ENCODE data around the gene NEMP2. TPM values are rescaled to one million over a fixed set of nuclear protein-coding genes. Genes with fewer than 3 reads are reported as not detected.

Gene NEMP2
- polyA plus RNA-seq, 2 of the 4 experiments (the other 2 are of a cell fraction): 7.1 to 22.0 TPM

GRCh38 chr2:190576573-190576972 is 42.1 kb upstream of the NEMP2 start:
- Histone ChIP-seq H3K4me2 (no peak overlapping the region), H3K9me3 (no peaks in the 10 kb centered on the region), H3K4me1 (peaks cover 81% of the 10 kb centered on the region), H3K27ac (peak overlapping the region; percentile 26 to 60; a peak in 3 of 6 replicates), H3K4me3 (no peak overlapping the region)
- DNase-seq (ENCODE audit: low read depth in 1 of 2, low spot score in 1 of 2) (no peak), ATAC-seq (no peak), FAIRE-seq (no peak)
- TF ChIP-seq TFCP2L1 (CRISPR knock-in tag; IDR thresholded peaks at IDR 0.05): no peak
- 69% methylated on average over 6 of the region's 6 CpGs for WGBS (ENCODE audit: missing lambda C conversion rate)
- ChIA-PET CTCF (no interaction called here), POLR2A (interaction anchor here (0.7 kb wide), 1 partner anchor 48 kb away, joined by 3 read pairs; no protein-coding TSS in a partner anchor)

DNA sequence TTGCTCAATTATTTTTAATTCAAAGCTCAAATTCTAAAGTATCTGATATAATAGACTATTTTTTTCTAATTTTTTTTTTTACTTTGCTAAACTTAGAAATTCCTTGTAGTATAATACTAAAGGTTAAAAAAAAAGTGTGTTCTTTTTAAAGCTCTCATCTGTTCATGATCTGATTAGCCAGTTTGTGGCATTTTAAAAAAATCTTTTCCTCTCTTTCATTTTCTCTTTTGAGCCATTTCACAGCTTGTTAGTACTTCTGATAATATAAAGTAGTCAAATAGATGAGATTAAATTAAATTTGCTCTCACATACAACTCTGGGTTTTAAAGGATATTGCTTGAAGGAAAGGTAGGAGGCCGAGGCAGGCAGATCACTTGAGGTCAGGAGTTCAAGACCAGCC is 40.7 kb upstream of the NEMP2 start:
- Histone ChIP-seq H3K9me3 (no peaks in the 10 kb centered on the region), H3K27ac (peak overlapping the region in 1 of 2 experiments; percentile 72; a peak in 3 of 6 replicates), H3K4me2 (no peak overlapping the region), H3K4me3 (no peak overlapping the region), H3K4me1 (peaks cover 75% of the 10 kb centered on the region)
- ATAC-seq: no peak
- FAIRE-seq: no peak
- no peak for DNase-seq (ENCODE audit: low read depth in 1 of 2, low spot score in 1 of 2)
- POLR2A ChIA-PET: no interaction called here
- TF ChIP-seq PHF8 (IDR thresholded peaks at IDR 0.05; ENCODE audit: borderline replicate concordance, low read depth) (no peak), KDM5A (IDR thresholded peaks at IDR 0.05) (no peak), EP300 (IDR thresholded peaks at IDR 0.05) (no peak)
- CTCF ChIA-PET: interaction anchor here (2.0 kb wide), 1 partner anchor 32 kb away, joined by 5 read pairs; no protein-coding TSS in a partner anchor
- 80% methylated on average over 1 of the region's 1 CpG for WGBS (ENCODE audit: missing lambda C conversion rate)

DNA sequence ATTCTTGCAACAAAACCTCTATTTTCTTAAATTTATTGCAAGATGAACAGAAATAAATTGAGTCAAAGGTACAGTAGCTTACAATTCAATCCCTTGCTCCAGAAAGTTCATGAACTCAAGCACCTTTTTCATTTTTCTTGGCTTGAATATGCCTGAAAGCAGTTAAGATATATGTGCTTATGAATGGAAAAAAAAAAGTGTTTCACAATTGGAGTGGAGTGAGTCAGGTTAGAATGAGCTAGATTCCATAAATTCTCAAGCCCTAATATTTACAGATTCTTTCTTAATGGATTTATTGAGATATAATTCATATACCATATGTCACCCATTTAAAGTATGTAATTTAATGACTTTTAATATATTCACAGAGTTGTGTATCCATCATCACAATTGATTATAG is 39.6 kb upstream of the NEMP2 start:
- ATAC-seq (no peak), FAIRE-seq (no peak), DNase-seq (ENCODE audit: low read depth in 1 of 2, low spot score in 1 of 2) (peak in 1 of 2 experiments; percentile 56)
- POLR2A ChIA-PET: interaction anchor here (0.9 to 1.3 kb wide), 2 partner anchors 40 to 79 kb away, joined by 3 to 4 read pairs; partner anchors contain the start of gene NEMP2
- H3K4me3 ChIP-seq: no peak overlapping the region
- H3K4me2 ChIP-seq: peak overlapping the region; percentile 54
- H3K4me1 ChIP-seq: peaks cover 64% of the 10 kb centered on the region
- CTCF ChIA-PET: interaction anchor here (0.6 to 2.0 kb wide), 2 partner anchors 33 to 57 kb away, joined by 3 to 5 read pairs; no protein-coding TSS in a partner anchor
- H3K27ac ChIP-seq: peak overlapping the region; percentile 53 to 76; a peak in 4 of 6 replicates
- no peaks in the 10 kb centered on the region for H3K9me3 ChIP-seq
- TF ChIP-seq E2F6 (IDR thresholded peaks at IDR 0.05; ENCODE audit: borderline replicate concordance, low read depth): no peak
- TF ChIP-seq ZSCAN20 (CRISPR knock-in tag; IDR thresholded peaks at IDR 0.05): no peak
- no peak for TF ChIP-seq POLR2A (IDR thresholded peaks at IDR 0.05; ENCODE audit: low read length)
- no peak for TF ChIP-seq HDAC2 (IDR thresholded peaks at IDR 0.05)
- TF ChIP-seq RCOR1 (IDR thresholded peaks at IDR 0.05; ENCODE audit: low read depth, low read length): no peak
- TF ChIP-seq TP53 (CRISPR knock-in tag; IDR thresholded peaks at IDR 0.05): no peak
- no peak for TF ChIP-seq KDM1A (IDR thresholded peaks at IDR 0.05; ENCODE audit: low read depth)
- TF ChIP-seq TFCP2L1 (CRISPR knock-in tag; IDR thresholded peaks at IDR 0.05): no peak
- no peak for TF ChIP-seq ATOH8 (CRISPR knock-in tag; IDR thresholded peaks at IDR 0.05; ENCODE audit: low read depth)
- TF ChIP-seq, protein P1, sequence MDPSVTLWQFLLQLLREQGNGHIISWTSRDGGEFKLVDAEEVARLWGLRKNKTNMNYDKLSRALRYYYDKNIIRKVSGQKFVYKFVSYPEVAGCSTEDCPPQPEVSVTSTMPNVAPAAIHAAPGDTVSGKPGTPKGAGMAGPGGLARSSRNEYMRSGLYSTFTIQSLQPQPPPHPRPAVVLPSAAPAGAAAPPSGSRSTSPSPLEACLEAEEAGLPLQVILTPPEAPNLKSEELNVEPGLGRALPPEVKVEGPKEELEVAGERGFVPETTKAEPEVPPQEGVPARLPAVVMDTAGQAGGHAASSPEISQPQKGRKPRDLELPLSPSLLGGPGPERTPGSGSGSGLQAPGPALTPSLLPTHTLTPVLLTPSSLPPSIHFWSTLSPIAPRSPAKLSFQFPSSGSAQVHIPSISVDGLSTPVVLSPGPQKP (IDR thresholded peaks at IDR 0.05; ENCODE audit: low read depth, low read length): no peak
- no peak for TF ChIP-seq NPAS2 (CRISPR knock-in tag; IDR thresholded peaks at IDR 0.05; ENCODE audit: borderline replicate concordance)
- TF ChIP-seq, protein P2, sequence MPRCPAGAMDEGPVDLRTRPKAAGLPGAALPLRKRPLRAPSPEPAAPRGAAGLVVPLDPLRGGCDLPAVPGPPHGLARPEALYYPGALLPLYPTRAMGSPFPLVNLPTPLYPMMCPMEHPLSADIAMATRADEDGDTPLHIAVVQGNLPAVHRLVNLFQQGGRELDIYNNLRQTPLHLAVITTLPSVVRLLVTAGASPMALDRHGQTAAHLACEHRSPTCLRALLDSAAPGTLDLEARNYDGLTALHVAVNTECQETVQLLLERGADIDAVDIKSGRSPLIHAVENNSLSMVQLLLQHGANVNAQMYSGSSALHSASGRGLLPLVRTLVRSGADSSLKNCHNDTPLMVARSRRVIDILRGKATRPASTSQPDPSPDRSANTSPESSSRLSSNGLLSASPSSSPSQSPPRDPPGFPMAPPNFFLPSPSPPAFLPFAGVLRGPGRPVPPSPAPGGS (IDR thresholded peaks at IDR 0.05): no peak
- TF ChIP-seq ESRRA (IDR thresholded peaks at IDR 0.05; ENCODE audit: borderline replicate concordance, low read length): no peak
- TF ChIP-seq SREBF2 (IDR thresholded peaks at IDR 0.05): no peak
- no peak for TF ChIP-seq JUN (IDR thresholded peaks at IDR 0.05)
- no peak for TF ChIP-seq HES2 (IDR thresholded peaks at IDR 0.05)
- TF ChIP-seq MYC (IDR thresholded peaks at IDR 0.05; ENCODE audit: borderline replicate concordance, low read length): no peak
- no peak for TF ChIP-seq MAZ (IDR thresholded peaks at IDR 0.05; ENCODE audit: borderline replicate concordance, low read depth, low read length)
- TF ChIP-seq RFX5 (IDR thresholded peaks at IDR 0.05): no peak
- TF ChIP-seq FOSB (CRISPR knock-in tag; IDR thresholded peaks at IDR 0.05): no peak
- no peak for TF ChIP-seq NFE2L2 (conservative IDR thresholded peaks at IDR 0.05; ENCODE audit: low read length)
- peak; percentile 71 to 83; a peak in 3 of 4 replicates for TF ChIP-seq CEBPB (IDR thresholded peaks at IDR 0.05)
- TF ChIP-seq, protein P3, sequence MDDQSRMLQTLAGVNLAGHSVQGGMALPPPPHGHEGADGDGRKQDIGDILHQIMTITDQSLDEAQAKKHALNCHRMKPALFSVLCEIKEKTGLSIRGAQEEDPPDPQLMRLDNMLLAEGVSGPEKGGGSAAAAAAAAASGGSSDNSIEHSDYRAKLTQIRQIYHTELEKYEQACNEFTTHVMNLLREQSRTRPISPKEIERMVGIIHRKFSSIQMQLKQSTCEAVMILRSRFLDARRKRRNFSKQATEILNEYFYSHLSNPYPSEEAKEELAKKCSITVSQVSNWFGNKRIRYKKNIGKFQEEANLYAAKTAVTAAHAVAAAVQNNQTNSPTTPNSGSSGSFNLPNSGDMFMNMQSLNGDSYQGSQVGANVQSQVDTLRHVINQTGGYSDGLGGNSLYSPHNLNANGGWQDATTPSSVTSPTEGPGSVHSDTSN (IDR thresholded peaks at IDR 0.05): no peak
- TF ChIP-seq, protein P4, sequence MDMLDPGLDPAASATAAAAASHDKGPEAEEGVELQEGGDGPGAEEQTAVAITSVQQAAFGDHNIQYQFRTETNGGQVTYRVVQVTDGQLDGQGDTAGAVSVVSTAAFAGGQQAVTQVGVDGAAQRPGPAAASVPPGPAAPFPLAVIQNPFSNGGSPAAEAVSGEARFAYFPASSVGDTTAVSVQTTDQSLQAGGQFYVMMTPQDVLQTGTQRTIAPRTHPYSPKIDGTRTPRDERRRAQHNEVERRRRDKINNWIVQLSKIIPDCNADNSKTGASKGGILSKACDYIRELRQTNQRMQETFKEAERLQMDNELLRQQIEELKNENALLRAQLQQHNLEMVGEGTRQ (IDR thresholded peaks at IDR 0.05): no peak
- no peak for TF ChIP-seq RARB (CRISPR knock-in tag; IDR thresholded peaks at IDR 0.05)

Measured in A549 (cell line).